HG03066 (cell line): ENCODE measurements around the gene PHPT1.
A peak's percentile ranks its signal among the peaks of the same experiment; 100 is the strongest.
"Not testable (repeated sequence)": the region's sequence is repeated elsewhere in the genome, so short reads cannot be mapped to it uniquely, and the experiment has no call there.

Experiments
- ATAC-seq: cut with Tn5 transposase; IDR thresholded peaks from one replicate; pipeline ENCODE4 v1.9.1; 2021; ENCODE audit warnings: low read depth; ENCODE audit not compliant: unreplicated experiment

PHPT1 gene

GRCh38 chr9:136881691-136882108 lies 32.5 kb downstream of the PHPT1 start:
- peak; percentile 39 for ATAC-seq

DNA sequence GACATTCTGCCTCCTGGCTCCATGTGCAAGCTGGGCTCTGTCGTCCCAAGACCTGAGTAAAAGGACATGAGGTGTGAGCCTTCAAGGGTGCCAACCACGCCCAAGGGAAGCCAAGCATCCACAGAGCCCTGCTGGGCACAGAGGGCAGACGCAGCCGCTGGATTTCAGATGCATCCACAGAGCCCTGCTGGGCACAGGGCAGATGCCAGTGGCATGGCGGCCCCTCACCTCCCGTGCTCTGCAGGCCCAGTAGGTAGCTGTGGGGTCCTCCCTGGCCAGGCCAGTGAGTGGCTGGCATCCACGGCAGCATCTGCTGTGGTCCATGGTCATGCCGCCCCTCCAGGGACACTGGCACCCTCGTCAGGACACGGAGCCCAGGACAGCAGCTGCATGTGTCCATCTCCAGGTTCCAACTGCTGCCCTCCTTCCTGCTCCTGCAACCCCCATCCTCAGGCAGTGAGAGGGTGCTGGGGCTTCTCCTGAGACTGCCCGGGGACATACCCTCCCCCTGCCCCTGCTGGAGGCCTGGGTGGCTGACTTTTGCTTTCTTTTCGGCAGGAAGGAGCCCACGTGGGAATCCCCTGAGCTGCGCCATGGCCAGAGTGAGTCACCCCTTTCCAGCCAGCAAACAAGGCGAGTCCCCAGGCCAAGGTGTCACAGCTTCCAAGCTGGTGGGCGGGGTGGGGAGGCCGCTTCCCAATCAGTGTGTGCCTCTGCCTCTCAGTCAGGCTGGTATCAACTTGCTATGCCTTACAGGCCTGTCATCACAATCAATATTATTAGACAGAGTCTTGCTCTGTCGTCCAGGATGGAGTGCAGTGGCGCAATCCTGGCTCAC lies 33.1 kb downstream of the PHPT1 start:
- ATAC-seq: no peak

GRCh38 chr9:136882947-136883283 lies 33.7 kb downstream of the PHPT1 start:
- ATAC-seq: not testable (repeated sequence)

DNA sequence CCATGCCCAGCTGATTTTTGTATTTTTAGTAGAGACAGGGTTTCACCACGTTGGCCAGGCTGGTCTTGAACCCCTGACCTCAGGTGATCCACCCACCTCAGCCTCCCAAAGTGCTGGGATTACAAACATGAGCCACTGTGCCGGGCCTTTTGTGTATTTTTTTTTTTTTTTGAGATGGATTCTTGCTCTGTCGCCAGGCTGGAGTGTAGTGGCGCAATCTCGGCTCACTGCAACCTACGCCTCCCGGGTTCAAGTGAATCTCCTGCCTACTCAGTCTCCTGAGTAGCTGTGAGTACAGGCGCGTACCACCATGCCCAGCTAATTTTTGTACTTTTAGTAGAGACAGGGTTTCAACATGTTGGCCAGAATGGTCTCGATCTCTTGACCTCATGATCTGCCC lies 34.5 kb downstream of the PHPT1 start:
- not testable (repeated sequence) for ATAC-seq

DNA sequence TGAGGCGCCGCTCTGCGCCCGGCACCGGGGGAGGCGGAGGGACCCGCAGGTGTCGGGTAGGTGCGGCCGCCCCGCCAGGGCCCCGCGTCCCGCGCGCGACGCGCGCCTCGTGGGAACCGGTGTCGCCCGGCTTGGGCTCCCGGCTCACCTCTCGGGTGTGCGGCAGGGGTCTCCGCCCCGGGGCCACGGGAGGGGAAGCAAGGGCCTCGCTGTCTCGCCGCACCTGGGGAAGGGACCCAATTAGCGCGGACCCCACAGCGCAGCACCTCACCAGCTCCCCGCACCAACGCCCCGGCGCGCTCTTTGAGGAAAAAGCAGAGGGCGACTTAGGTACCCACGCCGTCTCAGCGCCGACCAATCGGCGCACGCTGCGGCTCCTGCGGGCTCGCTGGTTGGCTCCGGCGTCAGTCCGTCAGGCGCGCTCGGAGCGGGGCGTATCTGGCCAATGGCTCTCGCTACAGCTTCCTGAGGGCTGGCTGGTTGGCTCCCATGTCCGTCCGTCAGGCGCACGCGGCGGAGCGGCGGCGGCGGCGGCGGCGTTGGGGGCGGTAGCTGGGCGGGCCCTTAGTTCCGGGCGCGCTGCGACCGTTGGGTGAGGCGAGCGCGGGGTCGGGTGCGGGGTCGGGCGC lies 36.9 kb downstream of the PHPT1 start, which contains the start of gene TRAF2:
TSS of gene TRAF2 (plus strand) at position 567 of the 629 bp plus-strand sequence. CDS start 12,225 bp downstream, outside the sequence.
- ATAC-seq: peak; percentile 72

- peak; percentile 19 for ATAC-seq
Measured at GRCh38 chr9:136886610-136887597, 37.7 kb downstream of the PHPT1 start.

GRCh38 chr9:136888454-136888853 lies 39.2 kb downstream of the PHPT1 start:
- ATAC-seq: no peak

DNA sequence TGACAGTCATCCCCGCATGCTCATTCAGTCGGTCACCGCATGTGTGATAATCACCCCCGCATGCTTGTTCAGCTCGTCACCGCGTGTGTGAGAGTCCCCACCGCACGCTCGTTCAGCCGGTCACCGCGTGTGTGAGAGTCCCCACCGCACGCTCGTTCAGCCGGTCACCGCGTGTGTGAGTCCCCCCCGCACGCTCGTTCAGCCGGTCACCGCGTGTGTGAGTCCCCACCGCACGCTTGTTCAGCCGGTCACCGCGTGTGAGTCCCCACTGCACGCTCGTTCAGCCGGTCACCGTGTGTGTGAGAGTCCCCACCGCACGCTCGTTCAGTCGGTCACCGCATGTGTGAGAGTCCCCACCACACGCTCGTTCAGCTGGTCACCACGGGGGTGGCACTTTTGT lies 40.6 kb downstream of the PHPT1 start:
- no peak for ATAC-seq

GRCh38 chr9:136890661-136891060 lies 41.5 kb downstream of the PHPT1 start:
- no peak for ATAC-seq

DNA sequence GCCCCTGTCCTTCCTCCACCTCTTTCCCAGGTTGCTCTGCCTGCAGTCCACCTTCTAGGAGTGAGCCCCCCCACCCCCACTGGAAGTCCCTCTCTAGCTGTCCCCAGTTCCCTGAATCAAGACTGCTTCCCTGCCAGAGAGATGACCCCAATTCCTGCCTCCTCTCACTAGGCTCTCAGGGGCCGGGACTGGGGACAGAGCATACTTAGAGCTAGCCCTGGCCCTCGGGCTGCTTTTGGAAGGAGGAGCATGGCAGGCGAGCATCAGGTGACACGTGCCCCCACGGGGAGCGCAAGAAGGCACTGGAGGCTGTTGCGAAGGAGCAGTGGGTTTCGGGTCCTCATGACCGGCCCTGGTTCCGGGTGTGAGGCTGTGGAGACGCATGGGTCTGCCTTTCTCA lies 46.8 kb downstream of the PHPT1 start:
- ATAC-seq: no peak

- no peak for ATAC-seq
Measured at GRCh38 chr9:136898483-136899100, 49.4 kb downstream of the PHPT1 start.

GRCh38 chr9:136899196-136899595 lies 50.0 kb downstream of the PHPT1 start:
- peak; percentile 36 for ATAC-seq

GRCh38 chr9:136900556-136900955 lies 51.3 kb downstream of the PHPT1 start:
- no peak for ATAC-seq
